Adrenal gland (tissue), 19 donors: ENCODE measurements around the gene DPEP2. TPM values are rescaled to one million over a fixed set of nuclear protein-coding genes. Genes with fewer than 3 reads are reported as not detected.
"Not testable (repeated sequence)": the region's sequence is repeated elsewhere in the genome, so short reads cannot be mapped to it uniquely, and the experiment has no call there.

Experiments
- DNase-seq, 7 donors: peaks; one replicate each; pipeline ENCODE4 v3.0.0-alpha.2; 2019 to 2020
- H3K27ac ChIP-seq, 5 donors: fragments of 200-600 bp; sonication (generic) in 4 of 5; 1 replicate in 3 of 5; 2 replicates in 2 of 5; pipeline versions ENCODE4 v1.5.1 to v1.8.0; 2016 to 2020; ENCODE audit warnings: mild to moderate bottlenecking in 1 of 5
- H3K27me3 ChIP-seq: fragments of 200-600 bp; 2 replicates; pipeline ENCODE4 v1.8.0; 2021
- H3K36me3 ChIP-seq, 2 donors: fragments of 200-600 bp; replicated peaks in 1 of 2; 1 replicate in 1 of 2; 2 replicates in 1 of 2; pipeline versions ENCODE4 v1.5.1 to v1.8.0; 2018 to 2022
- H3K4me1 ChIP-seq, 2 donors: fragments of 200-600 bp; replicated peaks in 1 of 2; 1 replicate in 1 of 2; 2 replicates in 1 of 2; pipeline versions ENCODE4 v1.5.1 to v1.8.0; 2018 to 2021
- H3K4me3 ChIP-seq, 4 donors: fragments of 200-600 bp; sonication (generic) in 3 of 4; one replicate each; pipeline ENCODE4 v1.5.1; 2016 to 2018
- H3K9me3 ChIP-seq, 3 donors: fragments of 200-600 bp; sonication (generic) in 1 of 3; replicated peaks in 1 of 3; 1 replicate in 2 of 3; 2 replicates in 1 of 3; pipeline versions ENCODE4 v1.5.1 to v1.8.0; 2016 to 2021
- CTCF ChIP-seq, 6 experiments: fragments of 450-650 bp in 4 of 6; fragments of 200-600 bp in 2 of 6; sonication (generic) in 1 of 6; IDR thresholded peaks; 1 replicate in 5 of 6; 2 replicates in 1 of 6; pipeline versions ENCODE4 v1.5.1 to v1.8.0; 2016 to 2021; ENCODE audit warnings: antibody characterized with exemption in 6 of 6, mild to moderate bottlenecking in 2 of 6, moderate library complexity in 1 of 6
- POLR2A ChIP-seq, 2 donors: fragments of 450-650 bp; IDR thresholded peaks; one replicate each; pipeline ENCODE4 v1.6.1; 2017; ENCODE audit warnings: antibody characterized with exemption in 2 of 2, mild to moderate bottlenecking in 2 of 2, moderate library complexity in 1 of 2
- WGBS, 4 donors: extraction: QIAGEN DNeasy Blood & Tissue Kit in 2 of 4; methylation state at CpG; one replicate each; pipeline versions ENCODE4 v1.1.5 to v1.1.7; 2013 to 2017; 5-methylcytosine and 5-hydroxymethylcytosine counted together
- intact Hi-C, 2 donors: fragments of 100-400 bp; cut with DNase I; formaldehyde crosslinking; loops; one replicate each; pipeline versions ENCODE4 v1.14.1 to v1.15.0; 2022 to 2023
- long read RNA-seq, 10 donors: library from polyadenylated mRNA in 3 of 10; unstranded in 2 of 10; stranded (forward) in 1 of 10; transcript quantifications; one replicate each; pipeline ENCODE4 v2.0.0 and lab custom pipeline, GENCODE V29; 2021 to 2026
- polyA plus RNA-seq, 3 donors: library from polyadenylated mRNA; stranded (reverse); fragments of 200-250 nt in 2 of 3; fragments of 350-450 nt in 1 of 3; fragmentation: Illumina TruSeq in 1 of 3; extraction: RNeasy Lipid Tissue Mini Kit (QIAGEN cat#74804) in 1 of 3; gene quantifications; one replicate each; pipeline ENCODE4 v1.2.3, GENCODE V29; 2013 to 2014
- total RNA-seq, 9 donors: library from RNA; depleted of rRNA in 4 of 9; stranded (reverse); fragments of >200 nt in 4 of 9; fragments of 120-200 nt in 1 of 9; fragmentation: NEBNext Ultra II Directional in 1 of 9; extraction: Animal tissue kit (Norgen Biotek cat#: 25700) in 1 of 9; gene quantifications; one replicate each; pipeline versions ENCODE4 v1.1.0 to v1.2.4, GENCODE V29; 2013 to 2023
- donor health status: healthy with polysubstance abuse.
- donor health status: Bipolar disorder and iron deficiency.
- donor health status: DM: yes; HTN: yes; CAD: no.
- donor health status: DM: no; HTN: no; CAD: no.
- donor health status: DM: no; HTN: no; CAD: no.
- donor health status: DM: yes; HTN: yes; CAD: no.

The DPEP2 gene
- total RNA-seq (1 to 10 TPM in 6 of 9 donors, under 1 TPM in 3; 0.35 to 2.0 (median 1.5) TPM), polyA plus RNA-seq (1 to 10 TPM in 2 of 3 donors, under 1 TPM in 1; 0.27 to 8.4 (median 1.2) TPM)
- long read RNA-seq, donor 1, result 0 reads
- long read RNA-seq, donor 2, result 0 reads
- long read RNA-seq, donor 3, result 0 reads
- long read RNA-seq, donor 4, result 0 reads
- long read RNA-seq, donor 5, partial matches to known transcripts, result 0 of 2 reads
- long read RNA-seq, donor 5, other reads (novel, unspliced or antisense), result 1 of 2 reads
- long read RNA-seq, donor 6, result 0 reads
- long read RNA-seq, donor 7, result 0 reads
- long read RNA-seq, donor 8, result 0 reads
- long read RNA-seq, donor 9, result 0 reads
- long read RNA-seq, donor 10, result 0 reads

GRCh38 chr16:67998779-67999688, at the start of gene DPEP2:
TSS of gene DPEP2 (minus strand) at chr16:67999484. CDS start at chr16:67993212, 6,272 bp downstream.
- not testable (repeated sequence) for H3K4me3 ChIP-seq, H3K4me1 ChIP-seq, H3K36me3 ChIP-seq, H3K9me3 ChIP-seq, H3K27me3 ChIP-seq
- peak in 2 of 7 donors; percentile 16 to 43 for DNase-seq
- WGBS, 4 donors, result 63 to 76% (median 69%) methylated on average over 17 to 18 of the region's 18 CpGs
- peak within 1 kb of the TSS in 2 of 5 donors; percentile 47 to 61 for H3K27ac ChIP-seq
- intact Hi-C loops, result loop anchor here in 1 of 2 donors (10.0 kb wide), 1 partner anchor 46 kb away; no protein-coding TSS in a partner anchor

- H3K36me3 ChIP-seq, result peaks cover 0 to 7% of the 10 kb centered on the region in 2 donors
- no peak overlapping the region for H3K4me3 ChIP-seq
- no peaks in the 10 kb centered on the region for H3K27me3 ChIP-seq
- no peak for DNase-seq
- intact Hi-C loops, result loop anchor here in 1 of 2 donors (10.0 kb wide), 1 partner anchor 53 kb away; the partner anchor contains the start of gene DPEP2
- 93 to 96% (median 94%) methylated on average over 2 of the region's 2 CpGs for WGBS, 4 donors
- H3K4me1 ChIP-seq, result no peaks in the 10 kb centered on the region
- H3K27ac ChIP-seq, result no peak overlapping the region
- no peaks in the 10 kb centered on the region for H3K9me3 ChIP-seq
- no peak for TF ChIP-seq CTCF (IDR thresholded peaks at IDR 0.05)
- TF ChIP-seq POLR2A (IDR thresholded peaks at IDR 0.05), result no peak
Observed at GRCh38 chr16:68047987-68048386, 48.7 kb upstream of the DPEP2 start.

GRCh38 chr16:68046106-68046505, 46.8 kb upstream of the DPEP2 start:
- no peak for DNase-seq

GRCh38 chr16:68041783-68042182, 42.5 kb upstream of the DPEP2 start:
- WGBS, 4 donors, result 71 to 89% (median 82%) methylated on average over 2 of the region's 2 CpGs

More at GRCh38 chr16:68046106-68046505, 46.8 kb upstream of the DPEP2 start:
- intact Hi-C loops, result loop anchor here in 1 of 2 donors (10.0 kb wide), 1 partner anchor 51 kb away; the partner anchor contains the start of gene DPEP2
- H3K36me3 ChIP-seq, result peaks cover 0 to 7% of the 10 kb centered on the region in 2 donors
- H3K27me3 ChIP-seq, result no peaks in the 10 kb centered on the region
- no peaks in the 10 kb centered on the region for H3K9me3 ChIP-seq
- 87 to 91% (median 91%) methylated on average over 7 of the region's 7 CpGs for WGBS, 4 donors
- TF ChIP-seq POLR2A (IDR thresholded peaks at IDR 0.05), result no peak
- no peak for TF ChIP-seq CTCF (IDR thresholded peaks at IDR 0.05)
- no peaks in the 10 kb centered on the region for H3K4me1 ChIP-seq
- no peak overlapping the region for H3K4me3 ChIP-seq
- no peak overlapping the region for H3K27ac ChIP-seq

More at GRCh38 chr16:68041783-68042182, 42.5 kb upstream of the DPEP2 start:
- H3K27me3 ChIP-seq, result no peaks in the 10 kb centered on the region
- H3K36me3 ChIP-seq, result no peaks in the 10 kb centered on the region
- H3K9me3 ChIP-seq, result no peaks in the 10 kb centered on the region
- DNase-seq, result no peak
- H3K4me3 ChIP-seq, result no peak overlapping the region
- TF ChIP-seq POLR2A (IDR thresholded peaks at IDR 0.05) (no peak), CTCF (IDR thresholded peaks at IDR 0.05) (no peak)
- H3K4me1 ChIP-seq, result no peaks in the 10 kb centered on the region
- intact Hi-C loops, result loop anchor here in 1 of 2 donors (10.0 kb wide), 1 partner anchor 47 kb away; the partner anchor contains the start of gene DPEP2
- H3K27ac ChIP-seq, result no peak overlapping the region
